Measurements from ENCODE around the gene TDRD3. TPM values are rescaled to one million over a fixed set of nuclear protein-coding genes. Genes with fewer than 3 reads are reported as not detected.

Gene TDRD3
- total RNA-seq, 1 donor from 2014 or later: 46.6 TPM

DNA sequence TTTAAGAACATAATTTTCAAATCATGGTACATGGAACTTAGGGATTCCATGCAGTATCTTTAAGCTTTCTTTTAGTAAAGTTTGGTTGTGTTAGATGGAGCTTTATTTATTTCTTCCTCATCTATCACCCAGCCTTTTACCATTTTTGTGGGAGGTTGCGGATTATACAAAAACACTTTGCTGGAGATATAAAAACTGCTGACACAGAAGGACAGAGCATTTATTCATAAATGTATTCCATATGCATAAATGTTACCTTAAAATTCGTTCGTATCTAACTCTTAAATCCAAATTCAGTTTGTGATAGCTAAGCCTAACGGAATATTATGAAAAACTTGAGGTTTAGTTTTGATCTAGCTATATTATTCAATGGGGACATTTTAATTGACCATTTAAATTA, 143.3 kb downstream of the TDRD3 start:
- H3K9me3 ChIP-seq (replicated peaks): no peaks in the 10 kb centered on the region
- H3K27ac ChIP-seq (replicated peaks): no peak overlapping the region
- DNase-seq: no peak
- intact Hi-C loops (cut with micrococcal nuclease): no loop called here
- no peaks in the 10 kb centered on the region for H3K27me3 ChIP-seq (ENCODE audit: low read depth)
- no peak overlapping the region for H3K4me3 ChIP-seq
- no peaks in the 10 kb centered on the region for H3K4me1 ChIP-seq
- H3K36me3 ChIP-seq: peaks cover 24% of the 10 kb centered on the region
- TF ChIP-seq, protein P1, sequence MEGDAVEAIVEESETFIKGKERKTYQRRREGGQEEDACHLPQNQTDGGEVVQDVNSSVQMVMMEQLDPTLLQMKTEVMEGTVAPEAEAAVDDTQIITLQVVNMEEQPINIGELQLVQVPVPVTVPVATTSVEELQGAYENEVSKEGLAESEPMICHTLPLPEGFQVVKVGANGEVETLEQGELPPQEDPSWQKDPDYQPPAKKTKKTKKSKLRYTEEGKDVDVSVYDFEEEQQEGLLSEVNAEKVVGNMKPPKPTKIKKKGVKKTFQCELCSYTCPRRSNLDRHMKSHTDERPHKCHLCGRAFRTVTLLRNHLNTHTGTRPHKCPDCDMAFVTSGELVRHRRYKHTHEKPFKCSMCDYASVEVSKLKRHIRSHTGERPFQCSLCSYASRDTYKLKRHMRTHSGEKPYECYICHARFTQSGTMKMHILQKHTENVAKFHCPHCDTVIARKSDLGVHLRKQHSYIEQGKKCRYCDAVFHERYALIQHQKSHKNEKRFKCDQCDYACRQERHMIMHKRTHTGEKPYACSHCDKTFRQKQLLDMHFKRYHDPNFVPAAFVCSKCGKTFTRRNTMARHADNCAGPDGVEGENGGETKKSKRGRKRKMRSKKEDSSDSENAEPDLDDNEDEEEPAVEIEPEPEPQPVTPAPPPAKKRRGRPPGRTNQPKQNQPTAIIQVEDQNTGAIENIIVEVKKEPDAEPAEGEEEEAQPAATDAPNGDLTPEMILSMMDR (IDR thresholded peaks at IDR 0.05; ENCODE audit: borderline replicate concordance): no peak

DNA sequence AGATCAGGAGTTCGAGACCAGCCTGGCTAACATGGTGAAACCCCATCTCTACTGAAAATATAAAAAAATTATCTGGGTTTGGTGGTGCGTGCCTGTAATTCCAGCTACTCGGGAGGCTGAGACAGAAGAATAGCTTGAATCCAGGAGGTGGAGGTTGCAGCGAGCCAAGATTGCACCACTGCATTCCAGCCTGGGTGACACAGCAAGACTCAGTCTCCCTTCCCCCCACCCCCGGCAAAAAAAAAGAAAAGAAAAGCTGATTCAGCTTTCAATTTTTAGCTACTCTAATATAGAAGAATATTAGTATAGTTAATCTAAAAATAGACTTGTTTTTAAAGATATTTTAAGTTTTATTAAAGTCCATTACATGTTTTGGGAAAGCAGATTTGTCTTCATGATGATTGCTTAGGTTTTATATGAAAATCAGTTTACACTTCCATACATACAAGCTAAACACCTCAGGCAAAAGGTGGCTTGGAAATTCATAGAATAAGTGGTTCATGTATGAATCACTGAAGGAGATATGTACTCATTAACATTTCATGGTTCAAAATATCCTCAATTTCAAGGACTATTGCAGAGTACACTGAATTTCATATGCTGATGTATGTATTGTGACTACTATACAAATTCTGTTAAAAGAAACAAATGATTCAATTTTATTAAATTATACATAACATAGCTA, 165.2 kb downstream of the TDRD3 start:
- H3K4me3 ChIP-seq: no peak overlapping the region
- no peaks in the 10 kb centered on the region for H3K4me1 ChIP-seq
- H3K27me3 ChIP-seq (ENCODE audit: low read depth): no peaks in the 10 kb centered on the region
- peaks cover 1% of the 10 kb centered on the region for H3K36me3 ChIP-seq
- TF ChIP-seq, protein P1 (IDR thresholded peaks at IDR 0.05; ENCODE audit: borderline replicate concordance): no peak
- H3K27ac ChIP-seq (replicated peaks): no peak overlapping the region
- no peak for DNase-seq
- H3K9me3 ChIP-seq (replicated peaks): no peaks in the 10 kb centered on the region
- intact Hi-C loops (cut with micrococcal nuclease): no loop called here

DNA sequence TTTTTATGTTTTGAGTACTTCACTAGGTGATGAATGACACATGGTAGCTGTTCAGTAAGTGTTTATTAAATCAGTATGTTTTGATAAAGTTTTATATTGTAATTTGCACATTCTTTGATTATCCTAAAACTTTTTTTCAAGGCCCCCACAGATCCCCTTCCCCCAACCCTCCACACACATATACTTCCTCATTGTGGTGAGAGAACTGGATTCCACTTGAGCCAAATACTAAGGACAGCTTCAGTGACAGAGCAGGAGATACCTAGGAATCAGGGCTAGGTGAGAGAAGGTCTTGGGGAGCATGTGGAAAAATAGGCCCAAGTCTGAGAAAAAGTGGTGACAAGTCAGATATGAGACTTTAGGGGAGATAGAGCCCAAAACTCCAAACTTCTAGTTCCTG, 174.6 kb downstream of the TDRD3 start:
- Histone ChIP-seq H3K27me3 (ENCODE audit: low read depth) (no peaks in the 10 kb centered on the region), H3K4me3 (no peak overlapping the region), H3K27ac (replicated peaks) (no peak overlapping the region), H3K36me3 (peaks cover 49% of the 10 kb centered on the region), H3K9me3 (replicated peaks) (no peaks in the 10 kb centered on the region), H3K4me1 (no peaks in the 10 kb centered on the region)
- TF ChIP-seq, protein P1 (IDR thresholded peaks at IDR 0.05; ENCODE audit: borderline replicate concordance): no peak
- DNase-seq: no peak
- intact Hi-C loops (cut with micrococcal nuclease): no loop called here

DNA sequence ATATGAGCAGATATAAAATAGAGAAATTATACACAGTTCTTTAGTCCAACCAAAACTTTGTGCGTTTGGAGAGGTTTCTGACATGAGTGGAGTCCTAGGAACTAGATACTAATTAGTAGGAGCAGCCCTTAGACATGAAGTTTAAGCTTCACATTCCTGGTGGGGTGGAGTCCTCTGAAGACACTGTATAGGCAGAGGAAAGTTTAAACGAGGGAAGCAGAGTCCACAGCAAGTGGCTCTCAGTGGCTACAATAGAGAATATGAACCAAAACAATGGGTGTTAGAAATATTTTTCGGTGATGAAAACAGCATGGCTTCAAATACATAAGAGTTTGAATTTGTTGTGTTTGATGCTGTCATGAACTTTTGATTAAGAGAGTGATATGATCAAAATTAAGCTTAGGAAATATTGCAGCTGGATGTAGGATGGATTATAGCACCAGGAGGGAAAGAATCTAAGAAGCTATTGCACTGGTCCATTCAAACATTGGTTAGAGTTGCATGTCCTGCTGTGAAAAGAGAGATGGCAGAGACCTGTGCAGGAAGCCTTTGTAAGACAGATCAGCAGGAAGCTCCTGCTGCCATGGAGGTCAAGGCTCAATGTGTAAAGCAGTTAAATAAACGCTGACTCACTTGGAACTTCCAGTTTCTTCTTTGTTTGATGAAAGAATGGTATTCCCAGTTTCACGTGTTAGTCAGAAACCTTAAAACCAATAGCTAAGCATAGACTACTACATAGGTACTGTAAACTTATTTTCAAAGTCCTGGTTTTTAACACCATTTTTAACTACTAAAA, 175.2 kb downstream of the TDRD3 start:
- TF ChIP-seq, protein P1 (IDR thresholded peaks at IDR 0.05; ENCODE audit: borderline replicate concordance): no peak
- no peak for DNase-seq
- Histone ChIP-seq H3K4me1 (no peaks in the 10 kb centered on the region), H3K36me3 (peaks cover 48% of the 10 kb centered on the region), H3K9me3 (replicated peaks) (no peaks in the 10 kb centered on the region), H3K27ac (replicated peaks) (no peak overlapping the region), H3K27me3 (ENCODE audit: low read depth) (no peaks in the 10 kb centered on the region), H3K4me3 (no peak overlapping the region)
- intact Hi-C loops (cut with micrococcal nuclease): no loop called here

DNA sequence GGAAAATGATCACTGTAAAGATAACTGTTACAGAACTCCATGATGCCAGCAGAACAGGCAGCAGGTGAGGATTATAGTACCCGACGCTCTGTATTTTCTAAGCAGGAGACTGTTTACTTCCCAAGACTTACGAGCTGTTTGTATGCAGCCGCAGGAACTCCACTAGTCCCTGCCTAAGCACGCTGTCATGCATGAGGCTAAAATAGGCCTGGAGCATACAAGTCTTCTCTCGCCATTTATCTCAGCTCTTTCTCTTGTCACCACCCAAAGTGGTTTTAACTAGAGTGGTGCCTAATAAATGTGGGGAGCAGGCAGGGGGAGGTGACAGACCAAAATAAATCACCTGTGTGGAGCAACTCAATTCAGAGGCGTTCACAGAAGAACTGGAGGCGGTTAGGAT, 175.8 kb downstream of the TDRD3 start:
- no peak overlapping the region for H3K4me3 ChIP-seq
- peaks cover 42% of the 10 kb centered on the region for H3K36me3 ChIP-seq
- no peaks in the 10 kb centered on the region for H3K4me1 ChIP-seq
- no peaks in the 10 kb centered on the region for H3K27me3 ChIP-seq (ENCODE audit: low read depth)
- no peak overlapping the region for H3K27ac ChIP-seq (replicated peaks)
- DNase-seq: no peak
- TF ChIP-seq, protein P1 (IDR thresholded peaks at IDR 0.05; ENCODE audit: borderline replicate concordance): no peak
- intact Hi-C loops (cut with micrococcal nuclease): no loop called here
- no peaks in the 10 kb centered on the region for H3K9me3 ChIP-seq (replicated peaks)
